Measurements from ENCODE around the gene PPP1R15B.
A peak's percentile ranks its signal among the peaks of the same experiment; 100 is the strongest.

The PPP1R15B gene

DNA sequence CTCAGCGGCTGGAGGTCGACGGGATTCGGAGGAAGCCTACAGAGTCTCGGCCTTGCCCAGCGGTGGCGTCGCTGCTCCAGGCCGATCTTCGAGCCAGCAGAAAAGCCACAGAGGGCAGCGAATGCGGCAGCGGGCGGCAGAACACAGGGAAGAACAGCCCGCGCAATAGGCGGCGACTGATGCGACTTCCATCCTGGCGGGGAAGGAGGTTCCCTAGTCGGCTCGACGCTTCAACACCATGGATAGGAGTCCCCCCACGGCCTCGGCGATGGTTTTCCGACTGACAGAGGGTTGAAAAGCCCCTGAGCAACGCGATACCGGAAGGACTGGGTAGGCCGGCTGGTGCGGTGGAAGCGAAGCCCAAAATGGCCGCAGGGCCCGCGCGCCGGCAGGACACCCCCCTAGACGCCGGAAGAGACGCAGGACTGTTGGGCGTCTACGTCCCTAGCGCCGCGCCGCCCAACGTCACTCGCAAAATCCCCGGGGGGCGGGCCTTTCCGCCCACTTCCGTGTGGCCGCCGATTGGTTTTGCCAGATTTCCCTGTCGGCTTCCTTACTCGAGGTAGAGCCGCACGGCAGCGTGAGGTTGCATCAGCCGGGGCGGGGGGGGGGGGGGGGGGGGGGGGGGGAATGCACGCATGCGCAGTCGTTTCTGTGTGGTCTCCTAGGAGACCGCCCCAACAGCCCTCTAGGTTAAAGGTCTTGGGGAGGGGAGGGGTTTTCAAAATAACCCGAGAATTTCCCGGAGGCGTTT is at the start of gene PPP1R15B:
TSS of gene PPP1R15B (minus strand) at position 367 of the 754 bp plus-strand sequence. CDS start 406 bp downstream, outside the sequence.
- peak; percentile 97 for DNase-seq (ENCODE audit: low read depth)

DNA sequence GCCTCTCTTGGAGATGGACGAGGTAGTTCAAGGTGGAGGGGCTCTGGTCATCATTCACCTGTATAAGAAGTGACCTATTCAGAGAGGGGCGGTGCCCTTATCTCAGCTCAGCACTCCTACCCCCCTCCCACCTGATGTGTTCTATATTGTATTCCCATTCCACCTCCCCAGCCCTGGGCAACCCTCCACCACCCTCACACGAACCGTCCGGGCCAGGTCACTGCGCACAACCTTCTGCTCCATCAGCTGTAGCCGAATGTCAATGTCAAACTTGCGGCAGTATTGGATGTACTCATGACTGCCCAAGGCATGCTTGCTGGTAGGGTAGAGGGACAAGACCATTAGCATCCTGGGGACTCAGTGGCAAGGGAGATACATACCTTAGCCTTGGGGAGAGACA is 48.7 kb upstream of the PPP1R15B start:
- no peak for DNase-seq (ENCODE audit: low read depth)

- no peak for DNase-seq (ENCODE audit: low read depth)
These were observed 48.1 kb upstream of the PPP1R15B start for GRCh38 chr1:204459706-204460105.

DNA sequence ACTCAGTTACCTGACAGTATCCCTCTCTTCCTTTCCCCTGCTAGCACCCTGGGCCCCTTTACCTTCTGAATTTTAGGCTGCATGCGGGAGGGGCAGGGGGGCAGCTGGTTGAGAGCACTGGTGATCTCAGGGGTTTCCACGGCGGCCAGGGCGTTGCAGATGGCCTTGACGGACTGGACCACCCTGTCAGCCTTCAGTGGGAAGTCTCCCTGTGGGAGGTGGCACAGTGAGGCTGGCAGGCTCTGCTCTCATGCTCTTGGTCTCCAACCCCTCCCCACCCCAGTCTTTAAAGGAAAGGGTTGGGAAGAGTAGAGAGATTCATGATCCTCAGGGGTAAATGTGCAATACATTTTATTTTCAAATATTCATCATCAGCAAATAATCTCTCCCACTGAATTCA is 46.0 kb upstream of the PPP1R15B start:
- no peak for DNase-seq (ENCODE audit: low read depth)

- DNase-seq (ENCODE audit: low read depth): no peak
These were observed 45.3 kb upstream of the PPP1R15B start for GRCh38 chr1:204456826-204457442.

DNA sequence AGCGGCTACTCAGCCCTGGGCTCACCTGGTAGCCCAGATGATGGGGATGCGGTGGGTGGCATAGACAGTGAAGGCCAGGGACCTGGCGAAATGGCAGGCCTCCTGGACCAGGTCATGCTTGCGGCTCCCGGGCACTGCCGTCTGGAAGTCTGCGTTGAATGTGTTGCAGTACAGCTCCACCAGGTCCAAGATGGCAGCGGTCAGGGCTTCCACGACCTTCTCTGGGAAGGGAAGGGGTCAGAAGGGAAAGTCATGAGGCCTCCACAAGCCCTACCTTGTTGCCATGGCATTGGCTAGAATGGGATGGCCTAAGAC is 44.2 kb upstream of the PPP1R15B start:
- no peak for DNase-seq (ENCODE audit: low read depth)

DNA sequence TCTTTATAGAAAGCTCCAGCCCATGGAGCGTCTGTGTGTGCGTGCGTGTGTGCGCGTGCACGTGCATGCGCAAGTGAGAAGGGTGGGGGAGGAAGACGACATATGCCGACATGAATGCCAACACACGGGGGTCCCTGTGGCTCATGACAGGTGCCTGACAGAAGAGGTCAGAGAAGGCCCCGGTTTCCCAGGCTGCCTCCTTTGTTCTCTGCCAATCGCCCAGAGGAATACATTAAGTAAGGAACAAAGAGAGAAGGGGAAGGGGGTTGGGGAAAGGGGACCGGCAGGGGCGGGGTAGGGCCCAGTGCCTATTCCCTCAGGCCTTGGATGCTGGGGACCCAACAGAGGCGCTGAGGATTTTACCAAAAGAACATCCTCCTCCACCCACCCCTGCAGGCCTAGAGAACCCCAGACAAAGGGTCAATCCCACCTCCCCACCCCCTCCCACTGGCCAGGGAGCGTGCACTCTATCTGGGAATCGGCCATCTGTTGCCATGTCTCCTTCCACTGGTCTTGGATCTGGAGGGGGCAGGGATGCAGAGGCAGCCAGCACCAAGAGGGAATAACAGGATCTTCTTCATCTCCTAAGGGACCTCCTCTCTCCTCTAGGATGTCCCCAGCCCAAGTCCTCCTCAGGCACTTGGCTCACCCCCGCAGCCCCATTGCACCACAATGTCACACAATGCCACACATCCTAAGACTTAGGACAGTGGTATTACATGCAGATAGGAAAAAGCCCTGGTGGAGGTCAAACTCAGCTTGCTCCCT is 43.6 kb upstream of the PPP1R15B start:
- no peak for DNase-seq (ENCODE audit: low read depth)

- no peak for DNase-seq (ENCODE audit: low read depth)
These were observed 42.9 kb upstream of the PPP1R15B start for GRCh38 chr1:204454476-204454875.

GRCh38 chr1:204453141-204453772 is 41.6 kb upstream of the PPP1R15B start:
- DNase-seq (ENCODE audit: low read depth): no peak

GRCh38 chr1:204451352-204452124 is 39.9 kb upstream of the PPP1R15B start:
- DNase-seq (ENCODE audit: low read depth): no peak

GRCh38 chr1:204450461-204451257 is 39.0 kb upstream of the PPP1R15B start:
- no peak for DNase-seq (ENCODE audit: low read depth)

DNA sequence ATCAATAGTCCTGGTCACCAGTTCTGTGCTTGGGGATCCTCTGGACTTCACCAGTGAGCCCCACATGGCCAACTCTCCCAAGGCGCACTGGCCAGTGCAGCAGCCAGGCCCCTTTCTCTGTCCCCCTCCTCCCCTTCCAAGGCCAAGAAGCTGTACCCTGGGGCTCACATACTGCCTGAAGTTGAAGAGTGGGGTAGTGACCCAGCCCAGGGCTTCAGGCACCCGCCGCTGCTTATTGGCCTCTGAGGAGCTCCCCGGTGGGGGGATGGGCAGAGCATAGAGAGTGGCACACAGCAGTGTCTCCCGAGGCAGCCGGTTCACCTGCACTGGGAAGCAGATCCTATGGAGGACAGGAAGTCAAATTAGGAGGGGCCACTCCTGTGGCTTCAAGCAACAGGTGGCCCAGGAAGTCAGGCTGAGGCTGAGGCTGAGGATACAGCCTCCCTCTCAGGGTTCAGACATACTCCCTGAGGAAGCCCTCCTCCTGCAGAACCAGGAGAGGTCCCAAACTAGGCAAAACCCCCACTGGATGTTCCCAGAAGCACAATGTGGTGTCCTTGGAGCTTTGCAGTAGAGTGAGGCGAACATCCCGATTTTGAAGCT is 38.2 kb upstream of the PPP1R15B start:
- DNase-seq (ENCODE audit: low read depth): no peak

GRCh38 chr1:204448991-204449677 is 37.5 kb upstream of the PPP1R15B start:
- no peak for DNase-seq (ENCODE audit: low read depth)

- DNase-seq (ENCODE audit: low read depth): no peak
These were observed 36.8 kb upstream of the PPP1R15B start for GRCh38 chr1:204448344-204448964.

DNA sequence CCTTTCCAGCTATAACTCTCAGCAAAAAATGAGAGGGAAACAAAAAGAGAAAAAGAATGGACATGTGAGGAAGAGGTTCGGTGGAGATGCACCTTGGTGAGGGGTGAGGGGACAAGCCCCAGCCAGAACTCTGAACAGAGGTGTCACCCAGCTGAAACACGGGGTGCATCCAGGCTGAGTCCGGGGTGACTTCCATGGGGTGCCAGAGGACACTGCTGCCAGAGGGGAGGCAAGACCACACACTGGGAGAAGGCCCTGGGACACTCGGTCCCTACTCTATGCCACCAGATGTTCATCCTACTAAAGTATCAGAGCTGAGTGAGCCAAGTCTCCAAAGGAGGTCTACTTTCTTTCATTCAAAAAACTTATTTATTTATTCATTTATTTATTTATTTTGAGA is 36.1 kb upstream of the PPP1R15B start:
- DNase-seq (ENCODE audit: low read depth): no peak

DNA sequence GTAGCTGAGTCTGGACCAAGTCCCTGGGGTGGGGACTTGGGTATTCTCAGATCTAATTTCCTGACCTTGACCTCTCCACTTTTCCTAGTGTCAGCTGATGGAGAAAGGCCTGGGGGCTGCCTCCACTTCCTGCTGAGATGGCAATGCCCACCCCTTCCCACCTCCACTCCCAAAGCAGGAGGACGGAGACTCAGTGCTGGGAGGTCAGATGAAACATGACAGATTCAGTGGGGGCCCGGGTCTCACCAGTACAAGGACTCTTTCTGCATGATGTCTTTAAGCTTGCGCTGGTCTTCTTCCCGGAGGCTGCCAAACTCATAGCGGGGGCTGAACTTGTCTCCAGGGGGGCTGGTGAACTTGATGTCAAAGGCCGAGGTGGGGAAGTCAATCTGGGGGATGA is 35.6 kb upstream of the PPP1R15B start:
- no peak for DNase-seq (ENCODE audit: low read depth)

DNA sequence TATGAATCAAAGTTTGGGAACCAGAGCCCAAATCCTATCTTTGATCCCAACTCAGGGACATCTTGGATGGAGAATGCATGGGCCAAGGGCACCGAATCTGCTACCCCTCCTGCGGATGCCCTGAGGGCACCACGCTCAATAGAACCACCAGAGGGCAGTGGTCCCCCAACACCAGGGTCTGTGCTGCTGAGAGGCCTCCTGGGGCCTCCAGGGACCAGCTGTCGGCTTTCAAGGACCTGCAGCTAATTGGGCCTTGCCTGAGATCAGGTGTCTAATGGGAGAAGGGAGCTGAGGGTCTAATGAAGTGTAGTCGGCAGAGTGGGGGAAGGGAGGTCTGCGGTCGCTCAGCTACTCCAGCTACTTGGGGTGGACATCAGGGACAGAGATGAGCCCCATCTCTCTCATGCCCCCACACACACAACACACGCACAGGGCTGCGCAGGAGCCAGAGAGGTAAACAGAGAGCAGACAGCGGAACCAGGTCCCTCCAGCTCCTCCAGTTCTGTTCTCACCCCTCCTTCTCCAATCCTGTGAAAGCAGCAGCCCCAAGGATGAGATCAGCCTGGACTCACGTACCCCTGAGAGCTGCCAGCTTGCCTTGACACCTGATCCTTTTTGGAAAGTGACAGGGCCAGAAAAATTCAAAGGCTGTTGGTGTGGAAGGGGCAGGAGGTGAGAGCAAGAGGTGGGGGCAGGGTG is 34.9 kb upstream of the PPP1R15B start:
- DNase-seq (ENCODE audit: low read depth): no peak

GRCh38 chr1:204445860-204446412 is 34.3 kb upstream of the PPP1R15B start:
- no peak for DNase-seq (ENCODE audit: low read depth)

All from CMK (cell line).